OCI-LY7 (cell line): ENCODE measurements around the gene DAZAP1. TPM values are rescaled to one million over a fixed set of nuclear protein-coding genes. Genes with fewer than 3 reads are reported as not detected.
"Not testable (repeated sequence)": the region's sequence is repeated elsewhere in the genome, so short reads cannot be mapped to it uniquely, and the experiment has no call there.

ENCODE experiments used
- BruUV-seq: library from RNA; stranded (reverse); fragments of 400-500 nt; replicated peaks from 2 replicates; lab custom pipeline; 2021; lab: Mats Ljungman, UMichigan
- CTCF ChIA-PET: fragments of 300-600 bp; sonication (Branson Sonifier 250); formaldehyde crosslinking; loops from one replicate; lab custom pipeline; 2022; ENCODE audit warnings: antibody characterized with exemption; ENCODE audit not compliant: unreplicated experiment; lab: Charles Lee
- POLR2A ChIA-PET: fragments of 300-600 bp; sonication (Branson Sonifier 250); formaldehyde crosslinking; loops from one replicate; lab custom pipeline; 2022; ENCODE audit warnings: antibody characterized with exemption; lab: Charles Lee
- DNase-seq: peaks from one replicate; pipeline ENCODE4 v3.0.0-alpha.2; 2015; ENCODE audit warnings: low spot score
- H2AFZ ChIP-seq: fragments of 200-600 bp; sonication (generic), shearing (Covaris generic); 2 replicates; pipeline ENCODE4 v1.6.1; 2014; ENCODE audit warnings: mild to moderate bottlenecking, antibody characterized with exemption, low read length, moderate library complexity
- H3K27ac ChIP-seq: fragments of 200-600 bp; sonication (generic); 2 replicates; pipeline ENCODE4 v1.5.1; 2014; ENCODE audit warnings: mixed run types, low read depth, mild to moderate bottlenecking, moderate library complexity, low read length, inconsistent platforms; ENCODE audit not compliant: poor library complexity, severe bottlenecking
- H3K36me3 ChIP-seq: fragments of 200-600 bp; sonication (generic); 2 replicates; pipeline ENCODE4 v1.6.1; 2014; ENCODE audit warnings: mild to moderate bottlenecking, antibody characterized with exemption, low read length, moderate library complexity, mixed read lengths; ENCODE audit not compliant: insufficient read depth
- H3K4me1 ChIP-seq: fragments of 200-600 bp; sonication (generic); 2 replicates; pipeline ENCODE4 v1.5.1; 2014; ENCODE audit warnings: mild to moderate bottlenecking, low read length; ENCODE audit not compliant: insufficient read depth, poor library complexity, severe bottlenecking
- H3K4me2 ChIP-seq: fragments of 200-600 bp; sonication (generic); 2 replicates; pipeline ENCODE4 v1.6.1; 2014; ENCODE audit warnings: mild to moderate bottlenecking, low read length
- H3K4me3 ChIP-seq: fragments of 200-600 bp; sonication (generic); 2 replicates; pipeline ENCODE4 v1.5.1; 2014; ENCODE audit warnings: mild to moderate bottlenecking, low read depth, low read length; ENCODE audit not compliant: poor library complexity, severe bottlenecking
- H3K79me2 ChIP-seq: fragments of 200-600 bp; sonication (generic); 2 replicates; pipeline ENCODE4 v1.6.1; 2016; ENCODE audit warnings: low read depth, mild to moderate bottlenecking, low read length, moderate library complexity, mixed read lengths; ENCODE audit not compliant: insufficient read depth
- H3K9me2 ChIP-seq: fragments of 200-600 bp; sonication (generic); 2 replicates; pipeline ENCODE4 v1.6.1; 2016; ENCODE audit warnings: mild to moderate bottlenecking, low read length, mixed read lengths; ENCODE audit not compliant: insufficient read depth
- H3K9me3 ChIP-seq: fragments of 200-600 bp; sonication (generic); 2 replicates; pipeline ENCODE4 v1.6.1; 2014; ENCODE audit warnings: mild to moderate bottlenecking, mixed run types, low read length, mixed read lengths
- H4K20me1 ChIP-seq: fragments of 200-600 bp; sonication (generic); 2 replicates; pipeline ENCODE4 v1.6.1; 2014; ENCODE audit warnings: mild to moderate bottlenecking, antibody characterized with exemption, low read length, moderate library complexity, mixed read lengths; ENCODE audit not compliant: insufficient read depth
- EZH2phosphoT487 ChIP-seq: fragments of 200-600 bp; sonication (generic); IDR thresholded peaks from 2 replicates; pipeline ENCODE4 v1.6.1; 2018; ENCODE audit warnings: low read depth, borderline replicate concordance, mild to moderate bottlenecking, mixed run types, antibody characterized with exemption, low read length, moderate library complexity, mixed read lengths
- intact Hi-C: fragments of 100-400 bp; cut with micrococcal nuclease; formaldehyde crosslinking; loops from one replicate; pipeline ENCODE4 v1.10.0; 2022; ENCODE audit not compliant: unreplicated experiment
- total RNA-seq, 2 experiments: library from RNA; depleted of rRNA in 1 of 2; stranded (reverse); fragments of >200 nt in 1 of 2; shearing (Covaris generic) in 1 of 2; gene quantifications; 2 replicates each; pipeline ENCODE4 v1.2.3, GENCODE V29; 2014 to 2022
- TF ChIP-seq, protein P1 (sequence below): fragments of 200-600 bp; sonication (generic); conservative IDR thresholded peaks from 2 replicates; pipeline ENCODE4 v1.5.1; 2014; ENCODE audit warnings: mild to moderate bottlenecking, antibody characterized with exemption, low read length, moderate library complexity, mixed read lengths

The DAZAP1 gene
- total RNA-seq, 2 experiments from 2014 or later = 170 to 373 TPM

- ChIA-PET CTCF (no interaction called here), POLR2A (interaction anchor here (0.5 kb wide), 1 partner anchor 95 kb away, joined by 5 read pairs; no protein-coding TSS in a partner anchor)
- intact Hi-C loops = no loop called here
- TF ChIP-seq EZH2phosphoT487 = no peak
- TF ChIP-seq, protein P1, sequence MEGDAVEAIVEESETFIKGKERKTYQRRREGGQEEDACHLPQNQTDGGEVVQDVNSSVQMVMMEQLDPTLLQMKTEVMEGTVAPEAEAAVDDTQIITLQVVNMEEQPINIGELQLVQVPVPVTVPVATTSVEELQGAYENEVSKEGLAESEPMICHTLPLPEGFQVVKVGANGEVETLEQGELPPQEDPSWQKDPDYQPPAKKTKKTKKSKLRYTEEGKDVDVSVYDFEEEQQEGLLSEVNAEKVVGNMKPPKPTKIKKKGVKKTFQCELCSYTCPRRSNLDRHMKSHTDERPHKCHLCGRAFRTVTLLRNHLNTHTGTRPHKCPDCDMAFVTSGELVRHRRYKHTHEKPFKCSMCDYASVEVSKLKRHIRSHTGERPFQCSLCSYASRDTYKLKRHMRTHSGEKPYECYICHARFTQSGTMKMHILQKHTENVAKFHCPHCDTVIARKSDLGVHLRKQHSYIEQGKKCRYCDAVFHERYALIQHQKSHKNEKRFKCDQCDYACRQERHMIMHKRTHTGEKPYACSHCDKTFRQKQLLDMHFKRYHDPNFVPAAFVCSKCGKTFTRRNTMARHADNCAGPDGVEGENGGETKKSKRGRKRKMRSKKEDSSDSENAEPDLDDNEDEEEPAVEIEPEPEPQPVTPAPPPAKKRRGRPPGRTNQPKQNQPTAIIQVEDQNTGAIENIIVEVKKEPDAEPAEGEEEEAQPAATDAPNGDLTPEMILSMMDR = no peak
- H3K4me3 ChIP-seq = no peak overlapping the region
- H4K20me1 ChIP-seq = peaks cover 7% of the 10 kb centered on the region; the same call in 1 of the 2 replicates
- DNase-seq = no peak
- no peaks in the 10 kb centered on the region for H3K9me2 ChIP-seq
- no TSS peak for BruUV-seq
- no peaks in the 10 kb centered on the region for H3K9me3 ChIP-seq
- no peak overlapping the region for H2AFZ ChIP-seq
- H3K4me1 ChIP-seq = no peaks in the 10 kb centered on the region
- peaks cover 42% of the 10 kb centered on the region for H3K79me2 ChIP-seq
- H3K4me2 ChIP-seq = no peak overlapping the region
- H3K27ac ChIP-seq = no peak overlapping the region
- H3K36me3 ChIP-seq = peaks cover 94% of the 10 kb centered on the region
These were observed 11.8 kb downstream of the DAZAP1 start for GRCh38 chr19:1418951-1419738.

DNA sequence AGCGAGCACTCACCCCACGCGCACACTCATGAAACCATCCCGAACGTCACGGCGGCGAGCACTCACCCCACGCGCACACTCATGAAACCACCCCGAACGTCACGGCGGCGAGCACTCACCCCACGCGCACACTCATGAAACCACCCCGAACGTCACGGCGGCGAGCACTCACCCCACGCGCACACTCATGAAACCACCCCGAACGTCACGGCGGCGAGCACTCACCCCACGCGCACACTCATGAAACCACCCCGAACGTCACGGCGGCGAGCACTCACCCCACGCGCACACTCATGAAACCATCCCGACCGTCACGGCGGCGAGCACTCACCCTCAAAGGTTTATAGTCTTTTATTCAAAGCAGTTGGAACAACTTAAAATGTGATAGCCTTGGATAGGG is 12.7 kb downstream of the DAZAP1 start:
- peaks cover 13% of the 10 kb centered on the region; the same call in 1 of the 2 replicates for H4K20me1 ChIP-seq
- H3K4me3 ChIP-seq, intact Hi-C loops, H3K9me2 ChIP-seq, H2AFZ ChIP-seq, DNase-seq, H3K27ac ChIP-seq, POLR2A ChIA-PET, H3K9me3 ChIP-seq, H3K4me2 ChIP-seq, H3K4me1 ChIP-seq, CTCF ChIA-PET, BruUV-seq: not testable (repeated sequence)
- peaks cover 94% of the 10 kb centered on the region for H3K36me3 ChIP-seq
- H3K79me2 ChIP-seq = peaks cover 33% of the 10 kb centered on the region

- Histone ChIP-seq H3K9me3 (no peaks in the 10 kb centered on the region), H3K9me2 (no peaks in the 10 kb centered on the region), H4K20me1 (peaks cover 12% of the 10 kb centered on the region; the same call in 1 of the 2 replicates), H3K4me1 (no peaks in the 10 kb centered on the region), H3K27ac (no peak overlapping the region), H3K36me3 (peaks cover 94% of the 10 kb centered on the region), H3K4me2 (no peak overlapping the region), H3K4me3 (no peak overlapping the region), H2AFZ (no peak overlapping the region), H3K79me2 (peaks cover 27% of the 10 kb centered on the region)
- no TSS peak for BruUV-seq
- POLR2A ChIA-PET = no interaction called here
- no peak for TF ChIP-seq EZH2phosphoT487
- TF ChIP-seq, protein P1 = no peak
- CTCF ChIA-PET = no interaction called here
- no peak for DNase-seq
- intact Hi-C loops = no loop called here
These were observed 13.2 kb downstream of the DAZAP1 start for GRCh38 chr19:1420590-1420989.
